ENCODE measurements around the gene ZBTB22.

DNA sequence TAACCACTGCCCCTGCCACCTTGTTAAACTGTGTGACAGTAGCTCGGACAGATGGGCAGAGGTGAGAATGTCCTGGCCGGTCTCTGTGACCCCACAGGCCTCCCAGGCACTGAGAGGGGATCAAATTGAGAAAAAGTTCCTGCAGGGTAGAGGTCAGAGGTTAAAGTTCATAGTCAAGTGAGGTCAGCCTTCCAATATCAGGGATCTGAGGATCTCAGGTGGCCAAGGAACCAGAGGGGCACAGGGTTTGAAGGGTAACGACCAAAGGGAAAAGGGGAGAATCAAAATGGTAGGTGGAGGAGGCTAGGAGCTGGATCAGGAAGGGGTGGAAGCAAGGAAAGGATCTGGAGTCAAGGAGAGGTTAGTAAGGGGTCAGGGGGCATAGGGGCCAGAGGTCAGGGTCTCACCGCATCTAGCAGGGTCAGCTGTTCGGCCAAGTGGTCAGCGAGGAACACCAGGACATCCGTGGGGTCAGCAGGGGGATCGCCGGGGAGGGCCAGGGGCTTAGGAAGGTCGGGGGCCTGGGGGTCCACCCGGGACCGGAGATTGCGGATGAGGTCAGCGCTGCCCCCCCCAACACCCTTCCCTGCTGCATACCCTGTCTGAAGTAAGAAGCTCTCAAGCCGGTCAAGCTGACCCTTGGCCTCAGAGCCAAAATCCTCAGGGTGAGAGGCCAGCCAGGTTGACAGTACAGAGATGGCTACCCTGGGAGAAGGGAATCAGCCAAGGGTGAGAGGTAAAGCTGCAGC, 21.7 kb downstream of the ZBTB22 start:
- TF ChIP-seq, protein P1, sequence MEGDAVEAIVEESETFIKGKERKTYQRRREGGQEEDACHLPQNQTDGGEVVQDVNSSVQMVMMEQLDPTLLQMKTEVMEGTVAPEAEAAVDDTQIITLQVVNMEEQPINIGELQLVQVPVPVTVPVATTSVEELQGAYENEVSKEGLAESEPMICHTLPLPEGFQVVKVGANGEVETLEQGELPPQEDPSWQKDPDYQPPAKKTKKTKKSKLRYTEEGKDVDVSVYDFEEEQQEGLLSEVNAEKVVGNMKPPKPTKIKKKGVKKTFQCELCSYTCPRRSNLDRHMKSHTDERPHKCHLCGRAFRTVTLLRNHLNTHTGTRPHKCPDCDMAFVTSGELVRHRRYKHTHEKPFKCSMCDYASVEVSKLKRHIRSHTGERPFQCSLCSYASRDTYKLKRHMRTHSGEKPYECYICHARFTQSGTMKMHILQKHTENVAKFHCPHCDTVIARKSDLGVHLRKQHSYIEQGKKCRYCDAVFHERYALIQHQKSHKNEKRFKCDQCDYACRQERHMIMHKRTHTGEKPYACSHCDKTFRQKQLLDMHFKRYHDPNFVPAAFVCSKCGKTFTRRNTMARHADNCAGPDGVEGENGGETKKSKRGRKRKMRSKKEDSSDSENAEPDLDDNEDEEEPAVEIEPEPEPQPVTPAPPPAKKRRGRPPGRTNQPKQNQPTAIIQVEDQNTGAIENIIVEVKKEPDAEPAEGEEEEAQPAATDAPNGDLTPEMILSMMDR (IDR thresholded peaks at IDR 0.05): no peak
- TF ChIP-seq POLR2A (IDR thresholded peaks at IDR 0.05): no peak

Measured in esophagus squamous epithelium (tissue), 4 donors.